Large intestine (tissue), 3 donors: ENCODE results near the gene TERT. TPM values are rescaled to one million over a fixed set of nuclear protein-coding genes. Genes with fewer than 3 reads are reported as not detected.
A peak's percentile ranks its signal among the peaks of the same experiment; 100 is the strongest.

ENCODE experiments used
- DNase-seq, 2 donors: peaks; one replicate each; pipeline versions ENCODE4 v3.0.0 to v3.0.0-alpha.2; 2013
- H3K27ac ChIP-seq: one replicate; pipeline ENCODE4 v1.5.1; 2013; ENCODE audit warnings: low read length
- H3K27me3 ChIP-seq: 2 replicates; pipeline ENCODE4 v1.6.1; 2013; ENCODE audit warnings: low read length; ENCODE audit not compliant: control insufficient read depth, insufficient read depth
- H3K36me3 ChIP-seq: 2 replicates; pipeline ENCODE4 v1.6.1; 2013; ENCODE audit warnings: low read length; ENCODE audit not compliant: control insufficient read depth, insufficient read depth
- H3K4me1 ChIP-seq: one replicate; pipeline ENCODE4 v1.6.1; 2013; ENCODE audit warnings: low read length; ENCODE audit not compliant: control insufficient read depth, insufficient read depth
- H3K4me3 ChIP-seq: one replicate; pipeline ENCODE4 v1.5.1; 2013; ENCODE audit warnings: low read length
- H3K9me3 ChIP-seq: one replicate; pipeline ENCODE4 v1.6.1; 2013; ENCODE audit warnings: mild to moderate bottlenecking, low read depth, low read length, moderate library complexity; ENCODE audit not compliant: control insufficient read depth
- WGBS: methylation state at CpG from one replicate; pipeline ENCODE4 v1.1.5; 2013; ENCODE audit warnings: low lambda C conversion rate; ENCODE audit not compliant: insufficient coverage; 5-methylcytosine and 5-hydroxymethylcytosine counted together
- polyA plus RNA-seq: library from polyadenylated mRNA; unstranded; fragments of 120-200 nt; gene quantifications from one replicate; pipeline ENCODE4 v1.2.1, GENCODE V29; 2013

TERT gene
- polyA plus RNA-seq, 1 donor = 4.0 TPM

- Histone ChIP-seq H3K27me3 (no peaks in the 10 kb centered on the region), H3K36me3 (peaks cover 42% of the 10 kb centered on the region), H3K9me3 (peaks cover 9% of the 10 kb centered on the region), H3K4me1 (peaks cover 18% of the 10 kb centered on the region), H3K27ac (peak overlapping the region; percentile 59), H3K4me3 (no peak overlapping the region)
- WGBS = 60% methylated on average over 2 of the region's 17 CpGs
- DNase-seq = no peak
Observed at GRCh38 chr5:1316588-1317340, 21.9 kb upstream of the TERT start.

GRCh38 chr5:1315709-1316587 lies 21.1 kb upstream of the TERT start:
- Histone ChIP-seq H3K9me3 (peaks cover 13% of the 10 kb centered on the region), H3K27ac (peak overlapping the region; percentile 60), H3K4me1 (peaks cover 18% of the 10 kb centered on the region), H3K4me3 (no peak overlapping the region), H3K27me3 (no peaks in the 10 kb centered on the region), H3K36me3 (peaks cover 34% of the 10 kb centered on the region)
- WGBS = no CpG with 5 or more reads among the region's 33 CpGs
- DNase-seq = peak; percentile 79 to 90

GRCh38 chr5:1315018-1315708 lies 20.3 kb upstream of the TERT start:
- WGBS = no CpG with 5 or more reads among the region's 13 CpGs

GRCh38 chr5:1314564-1314982 lies 19.7 kb upstream of the TERT start:
- no CpG with 5 or more reads among the region's 13 CpGs for WGBS
- Histone ChIP-seq H3K36me3 (peaks cover 20% of the 10 kb centered on the region), H3K9me3 (peaks cover 18% of the 10 kb centered on the region), H3K27me3 (no peaks in the 10 kb centered on the region), H3K4me1 (peaks cover 18% of the 10 kb centered on the region), H3K4me3 (no peak overlapping the region), H3K27ac (no peak overlapping the region)
- no peak for DNase-seq

More at GRCh38 chr5:1315018-1315708, 20.3 kb upstream of the TERT start:
- DNase-seq = no peak
- Histone ChIP-seq H3K27ac (no peak overlapping the region), H3K4me1 (peaks cover 18% of the 10 kb centered on the region), H3K27me3 (no peaks in the 10 kb centered on the region), H3K9me3 (peaks cover 14% of the 10 kb centered on the region), H3K36me3 (peaks cover 26% of the 10 kb centered on the region), H3K4me3 (no peak overlapping the region)

- Histone ChIP-seq H3K9me3 (peaks cover 12% of the 10 kb centered on the region), H3K4me3 (no peak overlapping the region), H3K36me3 (peaks cover 7% of the 10 kb centered on the region), H3K4me1 (peaks cover 18% of the 10 kb centered on the region), H3K27ac (no peak overlapping the region), H3K27me3 (no peaks in the 10 kb centered on the region)
- DNase-seq = no peak
- 90% methylated on average over 2 of the region's 25 CpGs for whole genome bisulfite sequencing
Observed at GRCh38 chr5:1312993-1313833, 18.3 kb upstream of the TERT start.

GRCh38 chr5:1312206-1312605 lies 17.3 kb upstream of the TERT start:
- H3K4me1 ChIP-seq = peaks cover 18% of the 10 kb centered on the region
- H3K4me3 ChIP-seq = no peak overlapping the region
- no peaks in the 10 kb centered on the region for H3K27me3 ChIP-seq
- H3K27ac ChIP-seq = no peak overlapping the region
- no CpG with 5 or more reads among the region's 7 CpGs for WGBS
- no peaks in the 10 kb centered on the region for H3K36me3 ChIP-seq
- no peak for DNase-seq
- peaks cover 11% of the 10 kb centered on the region for H3K9me3 ChIP-seq

GRCh38 chr5:1311439-1312055 lies 16.7 kb upstream of the TERT start:
- Histone ChIP-seq H3K9me3 (peaks cover 11% of the 10 kb centered on the region), H3K4me1 (peaks cover 14% of the 10 kb centered on the region), H3K4me3 (no peak overlapping the region), H3K36me3 (no peaks in the 10 kb centered on the region), H3K27me3 (no peaks in the 10 kb centered on the region), H3K27ac (no peak overlapping the region)
- DNase-seq = no peak
- no CpG with 5 or more reads among the region's 15 CpGs for WGBS

GRCh38 chr5:1310118-1310517 lies 15.2 kb upstream of the TERT start:
- H3K27ac ChIP-seq = no peak overlapping the region
- WGBS = 100% methylated on average over 1 of the region's 7 CpGs
- peaks cover 11% of the 10 kb centered on the region for H3K9me3 ChIP-seq
- peaks cover 1% of the 10 kb centered on the region for H3K4me1 ChIP-seq
- H3K36me3 ChIP-seq = no peaks in the 10 kb centered on the region
- no peak for DNase-seq
- H3K4me3 ChIP-seq = no peak overlapping the region
- no peaks in the 10 kb centered on the region for H3K27me3 ChIP-seq

GRCh38 chr5:1304033-1304432 lies 9.2 kb upstream of the TERT start:
- no peaks in the 10 kb centered on the region for H3K36me3 ChIP-seq
- H3K9me3 ChIP-seq = no peaks in the 10 kb centered on the region
- H3K27ac ChIP-seq = no peak overlapping the region
- H3K4me3 ChIP-seq = no peak overlapping the region
- H3K4me1 ChIP-seq = no peaks in the 10 kb centered on the region
- H3K27me3 ChIP-seq = no peaks in the 10 kb centered on the region
- no peak for DNase-seq
- 80% methylated on average over 1 of the region's 2 CpGs for WGBS
